ENCODE measurements around the gene ZYX. TPM values are rescaled to one million over a fixed set of nuclear protein-coding genes. Genes with fewer than 3 reads are reported as not detected.
"Not testable (repeated sequence)": the region's sequence is repeated elsewhere in the genome, so short reads cannot be mapped to it uniquely, and the experiment has no call there.

The ZYX gene
- total RNA-seq, 3 donors from 2014 or later: 89.0 to 94.2 (median 90.6) TPM

- H3K9me3 Mint-ChIP-seq; H3K4me1 Mint-ChIP-seq (ENCODE audit: low read depth); H3K27me3 Mint-ChIP-seq (ENCODE audit: low read depth); DNase-seq; H3K4me3 Mint-ChIP-seq; ATAC-seq: not testable (repeated sequence)
- peaks cover 10% of the 10 kb centered on the region for H3K36me3 Mint-ChIP-seq (ENCODE audit: insufficient read depth)
These were observed 43.3 kb downstream of the ZYX start for GRCh38 chr7:143424476-143424875.

DNA sequence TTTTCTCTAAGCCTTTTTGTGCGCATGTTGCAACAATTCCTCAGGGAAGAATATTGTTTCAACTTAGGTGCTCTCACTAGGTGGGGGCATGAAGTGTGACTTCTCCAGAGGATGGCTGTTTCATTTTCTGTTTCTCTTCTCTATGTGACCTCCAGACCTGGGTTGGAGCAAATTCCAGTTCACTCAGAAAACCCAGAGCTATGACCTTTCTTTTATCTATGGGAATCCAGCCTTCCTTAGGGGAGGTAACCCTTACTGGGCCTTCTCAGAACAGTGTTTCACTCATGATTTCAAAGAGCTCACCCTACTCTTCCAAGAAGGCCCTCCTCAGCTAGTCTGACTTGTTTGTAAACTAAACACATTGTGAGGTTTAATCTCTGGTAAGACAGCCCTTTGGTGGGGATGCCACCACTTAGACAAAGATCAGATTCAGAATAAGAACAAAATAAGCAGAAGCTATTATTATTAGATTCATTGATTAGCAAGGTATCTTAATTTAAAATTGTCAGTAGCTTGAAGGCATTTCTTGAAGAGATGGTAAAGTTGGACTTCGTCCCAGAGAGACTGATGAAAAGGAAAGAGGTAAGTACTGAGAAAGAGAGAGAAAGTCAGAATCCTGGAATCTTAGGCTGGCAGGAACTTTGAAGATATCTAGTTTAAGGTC, 45.5 kb downstream of the ZYX start:
- H3K9me3 Mint-ChIP-seq: no peaks in the 10 kb centered on the region
- no peak for DNase-seq
- peaks cover 2% of the 10 kb centered on the region for H3K36me3 Mint-ChIP-seq (ENCODE audit: insufficient read depth)
- ATAC-seq: no peak
- H3K27me3 Mint-ChIP-seq (ENCODE audit: low read depth): no peaks in the 10 kb centered on the region
- H3K4me3 Mint-ChIP-seq: no peak overlapping the region
- H3K4me1 Mint-ChIP-seq (ENCODE audit: low read depth): peaks cover 6% of the 10 kb centered on the region

- peaks cover 6% of the 10 kb centered on the region for H3K4me1 Mint-ChIP-seq (ENCODE audit: low read depth)
These were observed 48.9 kb downstream of the ZYX start for GRCh38 chr7:143429770-143430698.

GRCh38 chr7:143431109-143431508, 50.0 kb downstream of the ZYX start:
- DNase-seq (no peak), ATAC-seq (no peak)
- H3K27me3 Mint-ChIP-seq (ENCODE audit: low read depth): no peaks in the 10 kb centered on the region
- H3K4me3 Mint-ChIP-seq: no peak overlapping the region
- H3K36me3 Mint-ChIP-seq (ENCODE audit: insufficient read depth): peaks cover 4% of the 10 kb centered on the region
- H3K4me1 Mint-ChIP-seq (ENCODE audit: low read depth): peaks cover 6% of the 10 kb centered on the region
- no peaks in the 10 kb centered on the region for H3K9me3 Mint-ChIP-seq

More at GRCh38 chr7:143429770-143430698, 48.9 kb downstream of the ZYX start:
- ATAC-seq: no peak
- Mint-ChIP-seq H3K9me3 (no peaks in the 10 kb centered on the region), H3K36me3 (ENCODE audit: insufficient read depth) (no peaks in the 10 kb centered on the region), H3K27me3 (ENCODE audit: low read depth) (no peaks in the 10 kb centered on the region), H3K4me3 (no peak overlapping the region)
- no peak for DNase-seq

DNA sequence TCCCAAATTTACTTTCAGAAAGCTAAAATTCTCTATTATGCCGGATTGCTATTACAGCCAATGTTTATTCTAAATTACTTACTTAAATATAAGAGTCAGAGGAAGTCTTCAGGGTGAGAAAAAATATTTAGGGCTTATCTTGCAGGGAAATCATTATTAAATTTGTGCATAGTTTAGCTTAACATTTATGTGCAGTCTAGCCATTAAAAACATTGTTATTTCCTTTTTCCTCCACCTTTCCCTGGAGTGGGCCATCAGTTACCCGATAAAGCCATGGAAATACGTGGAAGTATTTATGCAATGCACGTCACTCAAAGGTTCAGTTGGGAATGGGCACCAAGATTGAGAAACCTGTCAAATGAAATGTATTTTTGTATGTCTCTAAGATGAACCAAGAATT, 52.6 kb downstream of the ZYX start:
- H3K27me3 Mint-ChIP-seq (ENCODE audit: low read depth): no peaks in the 10 kb centered on the region
- H3K36me3 Mint-ChIP-seq (ENCODE audit: insufficient read depth): peaks cover 4% of the 10 kb centered on the region
- ATAC-seq (no peak), DNase-seq (no peak)
- peaks cover 20% of the 10 kb centered on the region for H3K4me1 Mint-ChIP-seq (ENCODE audit: low read depth)
- no peaks in the 10 kb centered on the region for H3K9me3 Mint-ChIP-seq
- no peak overlapping the region for H3K4me3 Mint-ChIP-seq

- Mint-ChIP-seq H3K9me3 (no peaks in the 10 kb centered on the region), H3K36me3 (ENCODE audit: insufficient read depth) (peaks cover 4% of the 10 kb centered on the region), H3K4me3 (no peak overlapping the region), H3K4me1 (ENCODE audit: low read depth) (peaks cover 22% of the 10 kb centered on the region), H3K27me3 (ENCODE audit: low read depth) (no peaks in the 10 kb centered on the region)
- no peak for DNase-seq
- no peak for ATAC-seq
These were observed 53.5 kb downstream of the ZYX start for GRCh38 chr7:143434660-143435059.

- Mint-ChIP-seq H3K4me1 (ENCODE audit: low read depth) (peaks cover 24% of the 10 kb centered on the region), H3K27me3 (ENCODE audit: low read depth) (no peaks in the 10 kb centered on the region), H3K36me3 (ENCODE audit: insufficient read depth) (peaks cover 4% of the 10 kb centered on the region), H3K9me3 (no peaks in the 10 kb centered on the region), H3K4me3 (no peak overlapping the region)
- DNase-seq (no peak), ATAC-seq (no peak)
These were observed 54.1 kb downstream of the ZYX start for GRCh38 chr7:143435266-143435665.

GRCh38 chr7:143436325-143436946, 55.3 kb downstream of the ZYX start:
- no peaks in the 10 kb centered on the region for H3K27me3 Mint-ChIP-seq (ENCODE audit: low read depth)
- ATAC-seq (no peak), DNase-seq (no peak)
- peaks cover 4% of the 10 kb centered on the region for H3K36me3 Mint-ChIP-seq (ENCODE audit: insufficient read depth)
- H3K4me3 Mint-ChIP-seq: no peak overlapping the region
- H3K4me1 Mint-ChIP-seq (ENCODE audit: low read depth): peaks cover 24% of the 10 kb centered on the region
- no peaks in the 10 kb centered on the region for H3K9me3 Mint-ChIP-seq

- Mint-ChIP-seq H3K36me3 (ENCODE audit: insufficient read depth) (peaks cover 8% of the 10 kb centered on the region), H3K27me3 (ENCODE audit: low read depth) (no peaks in the 10 kb centered on the region), H3K4me1 (ENCODE audit: low read depth) (peaks cover 24% of the 10 kb centered on the region), H3K4me3 (no peak overlapping the region), H3K9me3 (no peaks in the 10 kb centered on the region)
- DNase-seq: no peak
- peak in 1 of 2 donors; percentile 48 for ATAC-seq
These were observed 56.4 kb downstream of the ZYX start for GRCh38 chr7:143437578-143437977.

- peaks cover 8% of the 10 kb centered on the region for H3K36me3 Mint-ChIP-seq (ENCODE audit: insufficient read depth)
- DNase-seq: no peak
- H3K4me1 Mint-ChIP-seq (ENCODE audit: low read depth): peaks cover 24% of the 10 kb centered on the region
- ATAC-seq: no peak
- H3K9me3 Mint-ChIP-seq: no peaks in the 10 kb centered on the region
- H3K4me3 Mint-ChIP-seq: no peak overlapping the region
- no peaks in the 10 kb centered on the region for H3K27me3 Mint-ChIP-seq (ENCODE audit: low read depth)
These were observed 58.7 kb downstream of the ZYX start for GRCh38 chr7:143439866-143440265.

Other genes starting within 250 kb of the ZYX start
- gene PIP, start 249.3 kb upstream of the ZYX start, total RNA-seq: not detected
- not detected for gene TAS2R39, start 197.9 kb upstream of the ZYX start, total RNA-seq
- gene TAS2R40, start 159.3 kb upstream of the ZYX start, total RNA-seq: not detected
- 10 to 100 TPM; 90.4 to 97.2 (median 96.5) TPM for gene GSTK1, start 117.9 kb upstream of the ZYX start, total RNA-seq
- under 1 TPM in 2 of 3 donors, not detected in 1; 0.19 to 0.32 TPM for gene TMEM139, start 96.4 kb upstream of the ZYX start, total RNA-seq
- 10 to 100 TPM; 82.2 to 90.5 (median 88.6) TPM for gene CASP2, start 93.0 kb upstream of the ZYX start, total RNA-seq
- gene CLCN1, start 65.2 kb upstream of the ZYX start, total RNA-seq: not detected
- under 1 TPM; 0.28 to 0.50 (median 0.43) TPM for gene FAM131B, start 18.6 kb upstream of the ZYX start, total RNA-seq
- 1 to 10 TPM; 1.1 to 1.9 (median 1.5) TPM for gene EPHA1, start 27.5 kb downstream of the ZYX start, total RNA-seq
- gene TAS2R60, start 62.1 kb downstream of the ZYX start, total RNA-seq: not detected
- gene TAS2R41, start 96.5 kb downstream of the ZYX start, total RNA-seq: not detected
- under 1 TPM in 1 of 3 donors, not detected in 2; 0.63 TPM for gene CTAGE15, start 190.5 kb downstream of the ZYX start, total RNA-seq
- gene TCAF2, start 239.6 kb downstream of the ZYX start, total RNA-seq: 10 to 100 TPM; 19.7 to 25.6 (median 21.9) TPM

All from activated T-cell treated with anti-CD3 and anti-CD28 coated beads, Interleukin-2, amount 50 U/mL, for 4 hours (primary cell).